ENCODE measurements around the gene NPHP3.

DNA sequence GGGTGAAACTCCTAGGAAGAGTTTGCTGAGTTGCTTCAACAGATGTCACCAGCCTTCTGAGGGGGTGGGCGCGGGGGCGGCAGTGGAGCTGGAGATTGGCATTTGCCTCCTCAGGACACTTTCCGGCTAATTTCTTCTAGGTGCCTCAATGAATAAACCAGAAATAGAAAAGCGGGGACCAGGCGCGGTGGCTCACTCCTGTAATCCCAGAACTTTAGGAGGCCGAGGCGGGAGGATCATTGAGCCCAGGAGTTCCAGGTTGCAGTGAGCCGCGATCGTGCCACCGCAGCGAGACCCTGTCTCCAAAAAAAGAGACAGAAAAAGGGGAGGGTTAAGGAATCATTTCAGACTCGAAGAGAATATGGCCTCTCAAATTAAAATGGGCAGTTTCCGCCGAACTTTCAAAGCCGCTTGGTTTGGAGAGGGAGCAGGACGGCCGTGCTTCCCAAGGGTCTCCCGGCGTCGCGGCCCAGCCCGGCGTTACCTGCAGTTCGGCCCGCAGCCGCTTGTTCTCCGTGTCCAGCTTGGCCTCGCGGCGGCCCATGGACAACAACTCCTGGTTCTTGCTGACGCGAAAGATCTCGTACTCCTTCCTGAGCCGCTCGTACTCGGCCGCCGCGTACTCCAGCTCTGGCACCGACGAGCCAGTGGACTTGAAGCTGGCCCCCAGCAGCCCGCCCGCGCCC lies 587 bp downstream of the NPHP3 start:
- TF ChIP-seq POLR2A (IDR thresholded peaks at IDR 0.05) = no peak
- TF ChIP-seq, protein P1, sequence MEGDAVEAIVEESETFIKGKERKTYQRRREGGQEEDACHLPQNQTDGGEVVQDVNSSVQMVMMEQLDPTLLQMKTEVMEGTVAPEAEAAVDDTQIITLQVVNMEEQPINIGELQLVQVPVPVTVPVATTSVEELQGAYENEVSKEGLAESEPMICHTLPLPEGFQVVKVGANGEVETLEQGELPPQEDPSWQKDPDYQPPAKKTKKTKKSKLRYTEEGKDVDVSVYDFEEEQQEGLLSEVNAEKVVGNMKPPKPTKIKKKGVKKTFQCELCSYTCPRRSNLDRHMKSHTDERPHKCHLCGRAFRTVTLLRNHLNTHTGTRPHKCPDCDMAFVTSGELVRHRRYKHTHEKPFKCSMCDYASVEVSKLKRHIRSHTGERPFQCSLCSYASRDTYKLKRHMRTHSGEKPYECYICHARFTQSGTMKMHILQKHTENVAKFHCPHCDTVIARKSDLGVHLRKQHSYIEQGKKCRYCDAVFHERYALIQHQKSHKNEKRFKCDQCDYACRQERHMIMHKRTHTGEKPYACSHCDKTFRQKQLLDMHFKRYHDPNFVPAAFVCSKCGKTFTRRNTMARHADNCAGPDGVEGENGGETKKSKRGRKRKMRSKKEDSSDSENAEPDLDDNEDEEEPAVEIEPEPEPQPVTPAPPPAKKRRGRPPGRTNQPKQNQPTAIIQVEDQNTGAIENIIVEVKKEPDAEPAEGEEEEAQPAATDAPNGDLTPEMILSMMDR (IDR thresholded peaks at IDR 0.05) = peak in 1 of 2 donors; percentile 35
